ENCODE measurements around the gene HMG20B.

The HMG20B gene

DNA sequence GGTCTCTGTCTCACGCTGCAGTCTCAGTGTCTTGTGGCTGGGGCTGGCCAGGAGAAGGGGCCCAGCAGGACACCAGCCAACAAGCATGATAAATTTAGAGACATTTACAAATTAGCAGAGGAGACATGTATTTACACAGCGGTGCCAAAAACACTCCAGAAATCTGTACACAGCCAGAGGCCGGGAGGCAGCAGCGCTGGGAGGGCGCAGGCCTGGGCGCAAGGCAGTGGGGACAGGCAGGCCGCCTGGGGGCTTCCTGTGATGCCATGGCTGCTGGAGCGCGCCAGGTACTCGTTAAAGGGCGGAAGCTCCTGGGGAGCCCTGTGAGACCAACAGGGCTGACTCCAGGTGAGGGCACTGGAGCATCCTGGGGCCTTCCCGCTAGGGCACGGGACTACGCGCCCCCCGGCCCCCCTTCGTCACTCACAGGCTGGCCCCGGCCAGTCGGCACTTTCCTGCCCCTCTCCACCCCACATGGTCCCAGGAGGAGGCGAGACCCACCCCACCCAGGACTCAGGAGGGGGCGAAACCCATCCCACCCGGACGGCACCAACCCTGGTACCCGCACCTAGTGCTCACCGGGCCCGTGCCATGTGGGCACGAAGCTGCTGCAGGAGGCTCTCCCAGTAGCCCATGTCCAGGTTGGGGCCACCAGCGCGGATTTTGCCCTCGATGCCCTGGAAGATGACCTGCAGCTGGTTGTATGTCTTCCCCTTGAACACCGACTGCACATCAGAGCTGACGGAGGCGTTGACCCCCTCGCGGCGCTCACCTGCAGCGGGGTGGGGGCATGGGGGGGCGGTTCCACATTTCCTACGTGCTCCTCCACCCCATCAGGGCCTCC is 41.3 kb downstream of the HMG20B start:
- H3K14ac ChIP-seq (ENCODE audit: low read length in 2 of 2): no peak overlapping the region
- peaks cover 14% of the 10 kb centered on the region for H3K79me1 ChIP-seq (replicated peaks; ENCODE audit: low read length, poor library complexity, severe bottlenecking)
- no peak overlapping the region for H3K27ac ChIP-seq (ENCODE audit: low read length, poor library complexity, severe bottlenecking)
- H3K4me1 ChIP-seq (ENCODE audit: control insufficient read depth, insufficient read depth, low read depth, low read length): peaks cover 17% of the 10 kb centered on the region
- peaks cover 29 to 93% of the 10 kb centered on the region in 2 experiments for H3K36me3 ChIP-seq (ENCODE audit: control insufficient read depth in 1 of 2, insufficient read depth in 2 of 2, low read depth in 1 of 2, low read length in 2 of 2)
- no peak overlapping the region for H4K91ac ChIP-seq (ENCODE audit: low read length)
- no peak overlapping the region for H3K4ac ChIP-seq (ENCODE audit: low read depth in 1 of 2, low read length in 2 of 2)
- no peak overlapping the region for H2BK120ac ChIP-seq (ENCODE audit: low read depth, low read length)
- 97% methylated on average over 31 of the region's 39 CpGs for WGBS
- no peak overlapping the region for H3K4me2 ChIP-seq (ENCODE audit: low read length, poor library complexity, severe bottlenecking)
- no peak overlapping the region for H3K18ac ChIP-seq (ENCODE audit: low read depth in 1 of 2, low read length in 2 of 2)
- no peak overlapping the region for H3K23ac ChIP-seq (ENCODE audit: low read length in 2 of 2)
- no peaks in the 10 kb centered on the region for H3K27me3 ChIP-seq (ENCODE audit: control insufficient read depth in 1 of 2, insufficient read depth in 1 of 2, low read length in 2 of 2)
- H2AFZ ChIP-seq (ENCODE audit: low read depth, low read length): no peak overlapping the region
- H3K9me3 ChIP-seq (ENCODE audit: control insufficient read depth, low read length): no peaks in the 10 kb centered on the region
- no peak for DNase-seq
- no peak overlapping the region for H2BK5ac ChIP-seq (ENCODE audit: low read depth, low read length, poor library complexity, severe bottlenecking)
- H2AK5ac ChIP-seq (ENCODE audit: low read length, severe bottlenecking): no peak overlapping the region
- H3K9ac ChIP-seq (ENCODE audit: low read length): no peak overlapping the region
- no peak overlapping the region for H4K8ac ChIP-seq (ENCODE audit: low read length)
- H2BK15ac ChIP-seq (ENCODE audit: low read depth, poor library complexity, severe bottlenecking): no peak overlapping the region
- H2BK12ac ChIP-seq (ENCODE audit: low read length in 2 of 2): no peak overlapping the region
- no peak overlapping the region for H3K4me3 ChIP-seq (ENCODE audit: insufficient read depth in 1 of 2, low read depth in 1 of 2, low read length in 2 of 2)

DNA sequence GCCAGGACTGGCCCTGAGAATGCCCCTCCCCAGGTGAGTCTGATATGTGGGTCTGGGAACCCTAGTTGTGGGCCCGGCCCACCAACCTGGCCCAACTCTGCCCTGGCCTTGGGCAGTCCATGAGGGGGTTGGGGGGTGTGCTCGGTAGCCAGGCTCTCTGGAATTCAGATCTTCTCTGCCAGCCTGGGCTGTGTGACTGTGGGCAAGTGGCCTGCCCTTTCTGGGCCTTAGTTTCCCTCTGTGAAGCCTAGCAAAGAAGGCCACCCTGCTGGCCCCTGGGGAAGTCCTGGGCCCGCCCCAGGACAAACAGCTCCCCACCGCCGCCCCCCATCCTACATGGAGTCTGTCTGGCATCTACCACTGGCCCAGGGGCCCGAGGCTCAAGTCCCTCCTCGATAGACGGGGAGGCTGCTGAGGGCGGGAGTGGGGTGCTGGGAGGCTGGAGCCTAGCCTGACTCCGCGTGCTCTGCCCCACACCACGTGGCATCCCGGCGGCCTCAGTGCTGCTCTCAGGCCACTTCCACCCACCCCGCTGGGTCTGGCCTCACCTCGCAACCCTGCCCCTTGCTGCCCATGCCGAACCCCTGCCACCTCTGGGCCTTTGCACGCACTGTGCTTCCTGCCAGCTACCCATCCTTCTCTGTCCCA is 42.2 kb downstream of the HMG20B start:
- Histone ChIP-seq H3K4ac (ENCODE audit: low read depth in 1 of 2, low read length in 2 of 2) (no peak overlapping the region), H3K4me3 (ENCODE audit: insufficient read depth in 1 of 2, low read depth in 1 of 2, low read length in 2 of 2) (no peak overlapping the region), H4K91ac (ENCODE audit: low read length) (no peak overlapping the region), H2BK12ac (ENCODE audit: low read length in 2 of 2) (no peak overlapping the region), H3K36me3 (ENCODE audit: control insufficient read depth in 1 of 2, insufficient read depth in 2 of 2, low read depth in 1 of 2, low read length in 2 of 2) (peaks cover 38 to 94% of the 10 kb centered on the region in 2 experiments), H4K8ac (ENCODE audit: low read length) (no peak overlapping the region), H2BK15ac (ENCODE audit: low read depth, poor library complexity, severe bottlenecking) (no peak overlapping the region), H3K4me2 (ENCODE audit: low read length, poor library complexity, severe bottlenecking) (no peak overlapping the region), H3K23ac (ENCODE audit: low read length in 2 of 2) (no peak overlapping the region), H3K14ac (ENCODE audit: low read length in 2 of 2) (no peak overlapping the region), H2AK5ac (ENCODE audit: low read length, severe bottlenecking) (no peak overlapping the region), H3K79me1 (replicated peaks; ENCODE audit: low read length, poor library complexity, severe bottlenecking) (peaks cover 18% of the 10 kb centered on the region), H3K9ac (ENCODE audit: low read length) (no peak overlapping the region), H3K27ac (ENCODE audit: low read length, poor library complexity, severe bottlenecking) (no peak overlapping the region), H2AFZ (ENCODE audit: low read depth, low read length) (no peak overlapping the region), H2BK120ac (ENCODE audit: low read depth, low read length) (no peak overlapping the region), H3K9me3 (ENCODE audit: control insufficient read depth, low read length) (no peaks in the 10 kb centered on the region), H3K4me1 (ENCODE audit: control insufficient read depth, insufficient read depth, low read depth, low read length) (peaks cover 15% of the 10 kb centered on the region), H2BK5ac (ENCODE audit: low read depth, low read length, poor library complexity, severe bottlenecking) (no peak overlapping the region), H3K27me3 (ENCODE audit: control insufficient read depth in 1 of 2, insufficient read depth in 1 of 2, low read length in 2 of 2) (no peaks in the 10 kb centered on the region), H3K18ac (ENCODE audit: low read depth in 1 of 2, low read length in 2 of 2) (no peak overlapping the region)
- no peak for DNase-seq
- 92% methylated on average over 17 of the region's 18 CpGs for WGBS

DNA sequence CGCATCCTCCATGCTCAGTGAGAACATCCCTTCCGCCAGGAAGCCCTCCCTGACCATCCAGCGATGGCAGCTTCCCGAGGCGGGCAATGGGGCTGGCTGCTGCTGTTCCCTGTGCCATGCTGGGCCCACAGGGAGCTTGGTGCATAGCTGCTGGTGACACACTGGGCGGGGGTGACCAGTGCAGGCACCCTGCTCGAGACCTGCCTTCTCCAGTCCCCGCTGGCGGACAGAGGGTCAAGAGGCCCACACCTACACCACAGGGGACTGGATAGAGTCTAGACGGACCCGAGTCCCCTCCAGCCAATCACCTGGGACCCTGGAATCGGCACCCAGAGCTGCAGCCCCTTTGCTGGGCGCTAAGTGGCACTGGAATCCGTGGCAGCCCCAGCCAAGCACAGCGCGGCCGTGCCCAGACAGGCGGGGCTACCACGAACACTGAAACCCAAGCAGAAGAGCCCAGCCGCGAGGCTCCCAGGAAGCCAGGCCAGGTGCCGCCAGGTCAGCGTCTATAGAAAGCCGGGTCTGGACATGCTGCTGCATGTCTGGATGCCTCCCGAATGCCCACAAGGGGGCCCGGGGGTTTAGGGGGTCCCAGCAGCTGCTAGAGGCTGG is 42.9 kb downstream of the HMG20B start:
- Histone ChIP-seq H3K9ac (ENCODE audit: low read length) (no peak overlapping the region), H4K91ac (ENCODE audit: low read length) (no peak overlapping the region), H4K8ac (ENCODE audit: low read length) (no peak overlapping the region), H3K4ac (ENCODE audit: low read depth in 1 of 2, low read length in 2 of 2) (no peak overlapping the region), H3K4me1 (ENCODE audit: control insufficient read depth, insufficient read depth, low read depth, low read length) (peaks cover 12% of the 10 kb centered on the region), H2BK5ac (ENCODE audit: low read depth, low read length, poor library complexity, severe bottlenecking) (no peak overlapping the region), H3K9me3 (ENCODE audit: control insufficient read depth, low read length) (no peaks in the 10 kb centered on the region), H3K23ac (ENCODE audit: low read length in 2 of 2) (no peak overlapping the region), H3K18ac (ENCODE audit: low read depth in 1 of 2, low read length in 2 of 2) (no peak overlapping the region), H3K79me1 (replicated peaks; ENCODE audit: low read length, poor library complexity, severe bottlenecking) (peaks cover 20% of the 10 kb centered on the region), H2BK12ac (ENCODE audit: low read length in 2 of 2) (no peak overlapping the region), H3K4me3 (ENCODE audit: insufficient read depth in 1 of 2, low read depth in 1 of 2, low read length in 2 of 2) (no peak overlapping the region), H2BK15ac (ENCODE audit: low read depth, poor library complexity, severe bottlenecking) (peak overlapping the region; percentile 32), H3K27me3 (ENCODE audit: control insufficient read depth in 1 of 2, insufficient read depth in 1 of 2, low read length in 2 of 2) (no peaks in the 10 kb centered on the region), H2AK5ac (ENCODE audit: low read length, severe bottlenecking) (no peak overlapping the region), H3K14ac (ENCODE audit: low read length in 2 of 2) (no peak overlapping the region), H3K36me3 (ENCODE audit: control insufficient read depth in 1 of 2, insufficient read depth in 2 of 2, low read depth in 1 of 2, low read length in 2 of 2) (peaks cover 38 to 94% of the 10 kb centered on the region in 2 experiments), H2AFZ (ENCODE audit: low read depth, low read length) (no peak overlapping the region), H3K4me2 (ENCODE audit: low read length, poor library complexity, severe bottlenecking) (no peak overlapping the region), H2BK120ac (ENCODE audit: low read depth, low read length) (no peak overlapping the region), H3K27ac (ENCODE audit: low read length, poor library complexity, severe bottlenecking) (no peak overlapping the region)
- 95% methylated on average over 26 of the region's 26 CpGs for WGBS
- no peak for DNase-seq

DNA sequence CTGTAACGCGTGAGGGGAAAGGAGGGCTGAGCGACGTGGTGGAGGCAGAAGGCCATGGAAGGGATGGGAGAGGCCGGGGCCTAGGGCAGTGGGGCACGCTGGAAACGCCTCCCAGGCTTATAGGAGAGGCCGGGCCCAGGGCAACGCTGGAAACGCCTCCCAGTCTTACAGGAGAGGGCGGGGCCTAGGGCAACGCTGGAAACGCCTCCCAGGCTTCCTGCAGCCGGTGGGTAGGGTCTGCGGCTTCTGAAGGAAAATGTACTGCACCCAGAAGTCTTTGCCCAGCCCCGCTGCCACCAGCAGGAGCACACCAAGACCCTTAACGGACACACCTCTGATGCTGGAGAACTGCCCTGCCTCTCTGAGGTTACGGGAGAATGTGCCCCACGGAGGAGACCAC is 44.7 kb downstream of the HMG20B start:
- Histone ChIP-seq H3K36me3 (ENCODE audit: control insufficient read depth in 1 of 2, insufficient read depth in 2 of 2, low read depth in 1 of 2, low read length in 2 of 2) (peaks cover 32 to 94% of the 10 kb centered on the region in 2 experiments), H4K8ac (ENCODE audit: low read length) (no peak overlapping the region), H3K4ac (ENCODE audit: low read depth in 1 of 2, low read length in 2 of 2) (no peak overlapping the region), H2BK5ac (ENCODE audit: low read depth, low read length, poor library complexity, severe bottlenecking) (no peak overlapping the region), H3K18ac (ENCODE audit: low read depth in 1 of 2, low read length in 2 of 2) (no peak overlapping the region), H3K9ac (ENCODE audit: low read length) (no peak overlapping the region), H4K91ac (ENCODE audit: low read length) (no peak overlapping the region), H3K4me3 (ENCODE audit: insufficient read depth in 1 of 2, low read depth in 1 of 2, low read length in 2 of 2) (no peak overlapping the region), H3K4me1 (ENCODE audit: control insufficient read depth, insufficient read depth, low read depth, low read length) (peaks cover 12% of the 10 kb centered on the region), H3K4me2 (ENCODE audit: low read length, poor library complexity, severe bottlenecking) (no peak overlapping the region), H3K23ac (ENCODE audit: low read length in 2 of 2) (no peak overlapping the region), H2BK12ac (ENCODE audit: low read length in 2 of 2) (no peak overlapping the region), H3K79me1 (replicated peaks; ENCODE audit: low read length, poor library complexity, severe bottlenecking) (peaks cover 28% of the 10 kb centered on the region), H2BK120ac (ENCODE audit: low read depth, low read length) (no peak overlapping the region), H2AFZ (ENCODE audit: low read depth, low read length) (no peak overlapping the region), H3K27me3 (ENCODE audit: control insufficient read depth in 1 of 2, insufficient read depth in 1 of 2, low read length in 2 of 2) (no peaks in the 10 kb centered on the region), H3K9me3 (ENCODE audit: control insufficient read depth, low read length) (no peaks in the 10 kb centered on the region), H2BK15ac (ENCODE audit: low read depth, poor library complexity, severe bottlenecking) (no peak overlapping the region), H3K27ac (ENCODE audit: low read length, poor library complexity, severe bottlenecking) (no peak overlapping the region), H2AK5ac (ENCODE audit: low read length, severe bottlenecking) (no peak overlapping the region), H3K14ac (ENCODE audit: low read length in 2 of 2) (no peak overlapping the region)
- WGBS: 85% methylated on average over 19 of the region's 19 CpGs
- DNase-seq: no peak

Measured in mesenchymal stem cell (in vitro differentiated cells and primary cell).